NB4 (cell line): ENCODE results near the gene CES1.
"Not testable (repeated sequence)": the region's sequence is repeated elsewhere in the genome, so short reads cannot be mapped to it uniquely, and the experiment has no call there.

Experiments used
- DNase-seq: peaks from one replicate; pipeline ENCODE4 v3.0.0; 2010; ENCODE audit warnings: low read depth
- H3K4me3 ChIP-seq: one replicate; pipeline ENCODE4 v1.5.1; 2011; ENCODE audit warnings: mild to moderate bottlenecking, low read depth, low read length, moderate library complexity
- MAX ChIP-seq: IDR thresholded peaks from 2 replicates; pipeline ENCODE4 v1.6.1; 2011; ENCODE audit warnings: low read depth, low read length
- MYC ChIP-seq: IDR thresholded peaks from 2 replicates; pipeline ENCODE4 v1.6.1; 2011; ENCODE audit warnings: low read depth, low read length
- POLR2A ChIP-seq: IDR thresholded peaks from 2 replicates; pipeline ENCODE4 v1.6.1; 2011; ENCODE audit warnings: mild to moderate bottlenecking; ENCODE audit not compliant: insufficient read length; ENCODE audit errors: extremely low read depth
- TF ChIP-seq, protein P1 (sequence below): IDR thresholded peaks from one replicate; pipeline ENCODE4 v1.5.1; 2012; ENCODE audit warnings: low read depth, low read length

CES1 gene

DNA sequence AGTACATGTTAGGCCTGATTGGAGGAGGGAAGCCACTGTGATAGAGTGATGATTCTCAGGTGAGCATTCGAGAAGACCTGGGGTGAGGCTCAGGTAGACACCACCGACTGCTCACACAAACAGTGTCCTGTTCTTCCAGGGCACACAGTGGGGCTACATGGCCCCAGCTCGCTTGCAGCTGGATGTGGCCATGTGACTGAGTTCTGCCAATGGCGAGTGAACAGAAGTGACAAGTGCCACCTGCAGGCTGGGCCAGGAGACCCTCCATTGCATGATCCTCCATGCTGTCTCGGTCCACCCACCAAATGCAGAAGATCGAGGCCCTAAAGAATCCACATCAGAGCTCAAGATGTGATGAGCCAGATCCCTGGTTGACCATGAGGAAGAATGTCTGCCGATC, 36.1 kb upstream of the CES1 start:
- DNase-seq: no peak
- no peak overlapping the region for H3K4me3 ChIP-seq
- TF ChIP-seq MAX (no peak), POLR2A (no peak)

- DNase-seq: no peak
- no peak for TF ChIP-seq POLR2A
- TF ChIP-seq MYC: no peak
- TF ChIP-seq, protein P1, sequence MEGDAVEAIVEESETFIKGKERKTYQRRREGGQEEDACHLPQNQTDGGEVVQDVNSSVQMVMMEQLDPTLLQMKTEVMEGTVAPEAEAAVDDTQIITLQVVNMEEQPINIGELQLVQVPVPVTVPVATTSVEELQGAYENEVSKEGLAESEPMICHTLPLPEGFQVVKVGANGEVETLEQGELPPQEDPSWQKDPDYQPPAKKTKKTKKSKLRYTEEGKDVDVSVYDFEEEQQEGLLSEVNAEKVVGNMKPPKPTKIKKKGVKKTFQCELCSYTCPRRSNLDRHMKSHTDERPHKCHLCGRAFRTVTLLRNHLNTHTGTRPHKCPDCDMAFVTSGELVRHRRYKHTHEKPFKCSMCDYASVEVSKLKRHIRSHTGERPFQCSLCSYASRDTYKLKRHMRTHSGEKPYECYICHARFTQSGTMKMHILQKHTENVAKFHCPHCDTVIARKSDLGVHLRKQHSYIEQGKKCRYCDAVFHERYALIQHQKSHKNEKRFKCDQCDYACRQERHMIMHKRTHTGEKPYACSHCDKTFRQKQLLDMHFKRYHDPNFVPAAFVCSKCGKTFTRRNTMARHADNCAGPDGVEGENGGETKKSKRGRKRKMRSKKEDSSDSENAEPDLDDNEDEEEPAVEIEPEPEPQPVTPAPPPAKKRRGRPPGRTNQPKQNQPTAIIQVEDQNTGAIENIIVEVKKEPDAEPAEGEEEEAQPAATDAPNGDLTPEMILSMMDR: no peak
- no peak for TF ChIP-seq MAX
- H3K4me3 ChIP-seq: no peak overlapping the region
Observed at GRCh38 chr16:55868137-55868536, 35.2 kb upstream of the CES1 start.

DNA sequence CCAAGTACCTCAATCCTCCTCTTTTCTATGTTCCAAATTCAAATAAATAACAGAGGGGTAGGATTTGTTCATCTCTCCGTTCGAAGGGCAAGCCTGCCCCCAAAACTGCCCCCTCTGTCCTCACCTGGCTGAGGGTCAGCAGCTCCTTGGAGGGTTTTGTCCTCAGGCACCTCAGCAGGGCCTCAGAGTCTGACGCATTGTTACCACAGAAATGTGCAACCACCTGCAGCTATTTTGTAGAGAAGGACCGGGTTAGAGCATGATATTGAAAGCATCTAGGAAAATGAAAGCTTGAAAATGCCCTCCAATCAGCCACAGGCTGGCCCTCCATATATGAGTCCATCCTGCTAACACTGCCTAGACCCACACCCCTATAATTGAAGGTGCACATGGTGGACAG, 28.4 kb upstream of the CES1 start:
- DNase-seq: no peak
- no peak overlapping the region for H3K4me3 ChIP-seq
- no peak for TF ChIP-seq MYC
- no peak for TF ChIP-seq MAX
- TF ChIP-seq, protein P1: no peak
- no peak for TF ChIP-seq POLR2A

DNA sequence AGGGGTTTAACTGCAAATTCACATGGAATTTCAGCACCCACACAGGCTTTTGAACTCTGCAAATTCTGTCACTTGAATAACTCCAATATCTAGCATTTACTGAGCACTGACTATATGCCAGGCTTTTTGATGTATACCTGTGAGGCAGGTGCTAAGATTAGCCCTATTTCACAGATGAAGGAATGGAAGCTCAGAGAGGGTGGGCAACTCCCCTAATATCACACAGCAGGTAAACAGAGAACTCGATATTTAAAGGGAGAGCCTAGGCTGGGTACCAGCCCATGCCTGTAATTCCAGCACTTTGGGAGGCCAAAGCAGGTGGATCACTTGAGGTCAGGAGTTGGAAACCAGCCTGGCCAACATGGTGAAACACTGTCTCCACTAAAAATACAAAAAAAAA, 24.8 kb upstream of the CES1 start:
- H3K4me3 ChIP-seq, DNase-seq: not testable (repeated sequence)

GRCh38 chr16:55856950-55857349, 24.1 kb upstream of the CES1 start:
- no peak for DNase-seq
- TF ChIP-seq POLR2A (no peak), MYC (no peak), MAX (no peak)
- TF ChIP-seq, protein P1: no peak
- no peak overlapping the region for H3K4me3 ChIP-seq

DNA sequence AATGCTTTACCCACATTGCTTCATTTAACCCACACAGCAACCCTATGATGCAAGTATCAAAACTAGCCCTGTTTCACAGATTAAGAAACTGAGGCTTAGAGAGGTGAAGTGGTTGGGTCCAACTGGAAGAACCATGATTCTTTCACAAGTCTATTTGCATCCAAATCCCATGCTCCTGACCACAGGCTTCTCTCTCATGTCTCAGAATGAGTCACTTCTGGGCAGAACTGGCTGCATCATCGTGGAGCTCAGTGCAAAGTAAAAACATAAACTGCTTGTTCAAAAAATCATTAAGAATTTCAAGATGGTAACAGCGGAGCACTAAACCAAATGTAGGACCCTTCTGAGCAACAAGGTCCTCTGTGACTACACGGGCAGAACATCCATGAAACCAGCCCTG, 20.2 kb upstream of the CES1 start:
- no peak for DNase-seq
- H3K4me3 ChIP-seq: no peak overlapping the region
- TF ChIP-seq, protein P1: no peak
- no peak for TF ChIP-seq MAX
- TF ChIP-seq MYC: no peak
- TF ChIP-seq POLR2A: no peak

DNA sequence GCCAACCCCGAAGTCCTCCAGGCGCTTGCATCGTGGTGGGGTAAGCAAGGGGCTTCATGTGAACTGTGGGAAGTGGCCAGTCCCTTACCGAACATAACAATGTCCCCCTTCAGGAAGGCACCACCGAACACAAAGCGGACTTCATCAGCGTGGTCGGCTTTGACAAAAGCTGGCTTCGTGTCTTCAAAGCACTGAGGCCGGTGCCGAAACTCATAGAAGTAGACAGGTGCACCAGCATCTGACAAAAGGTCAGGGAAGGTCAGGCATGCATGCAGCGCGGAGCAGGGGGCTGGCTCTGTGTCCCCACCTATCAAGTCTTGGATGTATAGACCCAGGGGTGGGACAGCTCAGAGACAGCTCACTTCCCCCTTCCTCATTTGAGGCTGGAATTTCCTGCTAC, 16.6 kb upstream of the CES1 start:
- H3K4me3 ChIP-seq: no peak overlapping the region
- TF ChIP-seq MAX: no peak
- no peak for TF ChIP-seq MYC
- TF ChIP-seq, protein P1: no peak
- no peak for TF ChIP-seq POLR2A
- no peak for DNase-seq
